ENCODE measurements around the gene ACTMAP. TPM values are rescaled to one million over a fixed set of nuclear protein-coding genes. Genes with fewer than 3 reads are reported as not detected.
A peak's percentile ranks its signal among the peaks of the same experiment; 100 is the strongest.

The ACTMAP gene
- total and polyA plus RNA-seq, 2 of the 13 experiments (the other 11 are each of a cell fraction or from before 2014, with no cell fraction given) = 2.2 to 7.9 TPM

DNA sequence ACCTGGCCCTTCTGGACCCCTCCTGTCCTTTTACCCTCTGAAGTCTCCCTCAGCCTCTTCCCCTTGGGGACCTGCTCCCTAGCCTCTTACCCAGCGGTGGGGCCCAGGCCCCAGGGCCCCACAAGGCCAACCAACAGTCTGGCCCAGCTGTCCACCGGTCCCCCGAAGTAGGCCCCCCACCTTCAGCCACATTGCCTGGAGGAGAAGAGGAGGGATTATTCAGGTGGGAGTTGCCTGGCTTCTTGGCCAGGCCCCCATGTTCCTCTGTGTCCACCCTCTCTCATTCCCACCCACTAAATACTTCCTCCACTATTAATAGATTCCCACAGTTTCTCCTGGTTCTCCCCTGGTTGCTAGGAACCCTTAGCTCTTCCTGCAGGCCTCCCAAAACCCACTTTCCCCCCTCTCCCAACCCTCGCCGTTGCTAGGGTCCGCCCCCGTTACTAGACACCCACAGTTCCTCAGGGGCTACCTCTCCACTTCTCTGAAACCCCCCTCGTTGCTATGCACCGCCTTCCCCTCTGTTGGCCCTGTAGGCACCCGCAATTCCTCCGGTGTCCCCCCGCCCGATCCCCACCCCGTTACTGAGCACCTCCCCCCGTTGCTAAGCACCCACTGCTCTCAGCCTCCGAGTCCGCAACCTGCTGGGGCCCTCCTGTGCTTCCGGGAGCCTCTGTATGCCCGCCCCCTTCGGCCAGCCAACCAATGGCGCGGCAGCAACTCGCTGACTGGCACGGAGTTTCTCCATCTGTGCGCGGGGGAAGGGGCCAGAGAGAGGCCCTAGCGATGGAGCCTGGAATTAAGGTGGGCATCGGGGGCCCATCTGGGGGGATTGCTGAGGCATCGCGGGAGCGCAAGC lies 35.6 kb downstream of the ACTMAP start (continued):
- TF ChIP-seq, protein P1, sequence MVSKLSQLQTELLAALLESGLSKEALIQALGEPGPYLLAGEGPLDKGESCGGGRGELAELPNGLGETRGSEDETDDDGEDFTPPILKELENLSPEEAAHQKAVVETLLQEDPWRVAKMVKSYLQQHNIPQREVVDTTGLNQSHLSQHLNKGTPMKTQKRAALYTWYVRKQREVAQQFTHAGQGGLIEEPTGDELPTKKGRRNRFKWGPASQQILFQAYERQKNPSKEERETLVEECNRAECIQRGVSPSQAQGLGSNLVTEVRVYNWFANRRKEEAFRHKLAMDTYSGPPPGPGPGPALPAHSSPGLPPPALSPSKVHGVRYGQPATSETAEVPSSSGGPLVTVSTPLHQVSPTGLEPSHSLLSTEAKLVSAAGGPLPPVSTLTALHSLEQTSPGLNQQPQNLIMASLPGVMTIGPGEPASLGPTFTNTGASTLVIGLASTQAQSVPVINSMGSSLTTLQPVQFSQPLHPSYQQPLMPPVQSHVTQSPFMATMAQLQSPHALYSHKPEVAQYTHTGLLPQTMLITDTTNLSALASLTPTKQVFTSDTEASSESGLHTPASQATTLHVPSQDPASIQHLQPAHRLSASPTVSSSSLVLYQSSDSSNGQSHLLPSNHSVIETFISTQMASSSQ (IDR thresholded peaks at IDR 0.05; ENCODE audit: low read depth) = no peak
- TF ChIP-seq, protein P1 (CRISPR knock-in tag; IDR thresholded peaks at IDR 0.05; ENCODE audit: borderline replicate concordance) = 0 out of 2 replicates have a peak, but pooled peaks have one; percentile 3
- TF ChIP-seq KLF16 (CRISPR knock-in tag; IDR thresholded peaks at IDR 0.05) (0 out of 4 replicates have a peak, but pooled peaks of 1 of the 2 experiments have one; percentile 24), SP4 (CRISPR knock-in tag; IDR thresholded peaks at IDR 0.05) (peak; percentile 47; the same call in 1 of the 2 replicates), SIN3A (IDR thresholded peaks at IDR 0.05; ENCODE audit: borderline replicate concordance, low read depth, low read length) (peak; percentile 45; the same call in 1 of the 2 replicates), ZNF205 (CRISPR knock-in tag; IDR thresholded peaks at IDR 0.05) (no peak), MEF2D (CRISPR knock-in tag; IDR thresholded peaks at IDR 0.05) (no peak), EEA1 (CRISPR knock-in tag; IDR thresholded peaks at IDR 0.05; ENCODE audit: borderline replicate concordance) (no peak), HMG20A (CRISPR knock-in tag; IDR thresholded peaks at IDR 0.05; ENCODE audit: borderline replicate concordance) (no peak), ZNF839 (CRISPR knock-in tag; IDR thresholded peaks at IDR 0.05; ENCODE audit: borderline replicate concordance) (no peak), ZMYM4 (CRISPR knock-in tag; IDR thresholded peaks at IDR 0.05) (0 out of 2 replicates have a peak, but pooled peaks have one; percentile 22), SOX6 (IDR thresholded peaks at IDR 0.05) (no peak), SOX6 (CRISPR knock-in tag; IDR thresholded peaks at IDR 0.05) (no peak), ZNF20 (CRISPR knock-in tag; IDR thresholded peaks at IDR 0.05) (no peak), MAZ (IDR thresholded peaks at IDR 0.05; ENCODE audit: borderline replicate concordance, low read depth, low read length) (no peak), MAZ (CRISPR knock-in tag; IDR thresholded peaks at IDR 0.05; ENCODE audit: low read depth) (peak; percentile 71)
- TF ChIP-seq, protein P2, sequence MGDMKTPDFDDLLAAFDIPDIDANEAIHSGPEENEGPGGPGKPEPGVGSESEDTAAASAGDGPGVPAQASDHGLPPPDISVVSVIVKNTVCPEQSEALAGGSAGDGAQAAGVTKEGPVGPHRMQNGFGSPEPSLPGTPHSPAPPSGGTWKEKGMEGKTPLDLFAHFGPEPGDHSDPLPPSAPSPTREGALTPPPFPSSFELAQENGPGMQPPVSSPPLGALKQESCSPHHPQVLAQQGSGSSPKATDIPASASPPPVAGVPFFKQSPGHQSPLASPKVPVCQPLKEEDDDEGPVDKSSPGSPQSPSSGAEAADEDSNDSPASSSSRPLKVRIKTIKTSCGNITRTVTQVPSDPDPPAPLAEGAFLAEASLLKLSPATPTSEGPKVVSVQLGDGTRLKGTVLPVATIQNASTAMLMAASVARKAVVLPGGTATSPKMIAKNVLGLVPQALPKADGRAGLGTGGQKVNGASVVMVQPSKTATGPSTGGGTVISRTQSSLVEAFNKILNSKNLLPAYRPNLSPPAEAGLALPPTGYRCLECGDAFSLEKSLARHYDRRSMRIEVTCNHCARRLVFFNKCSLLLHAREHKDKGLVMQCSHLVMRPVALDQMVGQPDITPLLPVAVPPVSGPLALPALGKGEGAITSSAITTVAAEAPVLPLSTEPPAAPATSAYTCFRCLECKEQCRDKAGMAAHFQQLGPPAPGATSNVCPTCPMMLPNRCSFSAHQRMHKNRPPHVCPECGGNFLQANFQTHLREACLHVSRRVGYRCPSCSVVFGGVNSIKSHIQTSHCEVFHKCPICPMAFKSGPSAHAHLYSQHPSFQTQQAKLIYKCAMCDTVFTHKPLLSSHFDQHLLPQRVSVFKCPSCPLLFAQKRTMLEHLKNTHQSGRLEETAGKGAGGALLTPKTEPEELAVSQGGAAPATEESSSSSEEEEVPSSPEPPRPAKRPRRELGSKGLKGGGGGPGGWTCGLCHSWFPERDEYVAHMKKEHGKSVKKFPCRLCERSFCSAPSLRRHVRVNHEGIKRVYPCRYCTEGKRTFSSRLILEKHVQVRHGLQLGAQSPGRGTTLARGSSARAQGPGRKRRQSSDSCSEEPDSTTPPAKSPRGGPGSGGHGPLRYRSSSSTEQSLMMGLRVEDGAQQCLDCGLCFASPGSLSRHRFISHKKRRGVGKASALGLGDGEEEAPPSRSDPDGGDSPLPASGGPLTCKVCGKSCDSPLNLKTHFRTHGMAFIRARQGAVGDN (CRISPR knock-in tag; IDR thresholded peaks at IDR 0.05) = peak; percentile 46; the same call in 1 of the 2 replicates
- TF ChIP-seq, protein P3, sequence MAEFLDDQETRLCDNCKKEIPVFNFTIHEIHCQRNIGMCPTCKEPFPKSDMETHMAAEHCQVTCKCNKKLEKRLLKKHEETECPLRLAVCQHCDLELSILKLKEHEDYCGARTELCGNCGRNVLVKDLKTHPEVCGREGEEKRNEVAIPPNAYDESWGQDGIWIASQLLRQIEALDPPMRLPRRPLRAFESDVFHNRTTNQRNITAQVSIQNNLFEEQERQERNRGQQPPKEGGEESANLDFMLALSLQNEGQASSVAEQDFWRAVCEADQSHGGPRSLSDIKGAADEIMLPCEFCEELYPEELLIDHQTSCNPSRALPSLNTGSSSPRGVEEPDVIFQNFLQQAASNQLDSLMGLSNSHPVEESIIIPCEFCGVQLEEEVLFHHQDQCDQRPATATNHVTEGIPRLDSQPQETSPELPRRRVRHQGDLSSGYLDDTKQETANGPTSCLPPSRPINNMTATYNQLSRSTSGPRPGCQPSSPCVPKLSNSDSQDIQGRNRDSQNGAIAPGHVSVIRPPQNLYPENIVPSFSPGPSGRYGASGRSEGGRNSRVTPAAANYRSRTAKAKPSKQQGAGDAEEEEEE (CRISPR knock-in tag; IDR thresholded peaks at IDR 0.05; ENCODE audit: borderline replicate concordance) = no peak
